Pulmonary artery endothelial cell (primary cell): ENCODE results near the gene NLRP10. TPM values are rescaled to one million over a fixed set of nuclear protein-coding genes. Genes with fewer than 3 reads are reported as not detected.

Experiments used
- DNase-seq: peaks from one replicate; pipeline ENCODE4 v3.0.0-alpha.2; 2011; ENCODE audit warnings: low read depth, low spot score
- total RNA-seq: library from RNA; depleted of rRNA; stranded (reverse); fragments of >200 nt; gene quantifications from 2 replicates; pipeline ENCODE4 v1.2.3, GENCODE V29; 2014

Gene NLRP10
- total RNA-seq, 1 donor from 2014 or later, result under 0.01 TPM

GRCh38 chr11:7977232-7977917, 12.1 kb upstream of the NLRP10 start:
- peak; percentile 63 for DNase-seq

- DNase-seq, result no peak
These were observed 9.4 kb upstream of the NLRP10 start for GRCh38 chr11:7974668-7975067.

GRCh38 chr11:7973011-7973410, 7.8 kb upstream of the NLRP10 start:
- no peak for DNase-seq

- DNase-seq, result no peak
These were observed 6.6 kb upstream of the NLRP10 start for GRCh38 chr11:7971846-7972245.

GRCh38 chr11:7969756-7970646, 4.8 kb upstream of the NLRP10 start:
- DNase-seq, result no peak

GRCh38 chr11:7968686-7969085, 3.4 kb upstream of the NLRP10 start:
- no peak for DNase-seq

- no peak for DNase-seq
These were observed 2.6 kb upstream of the NLRP10 start for GRCh38 chr11:7967826-7968225.

- no peak for DNase-seq
These were observed 1.9 kb upstream of the NLRP10 start for GRCh38 chr11:7967097-7967496.

GRCh38 chr11:7964873-7965272, 374 bp downstream of the NLRP10 start:
- no peak for DNase-seq

GRCh38 chr11:7964261-7964660, 986 bp downstream of the NLRP10 start:
- no peak for DNase-seq

GRCh38 chr11:7955191-7955590, 10.1 kb downstream of the NLRP10 start:
- no peak for DNase-seq

- DNase-seq, result no peak
These were observed 15.3 kb downstream of the NLRP10 start for GRCh38 chr11:7949934-7950333.

- DNase-seq, result no peak
These were observed 21.1 kb downstream of the NLRP10 start for GRCh38 chr11:7944123-7944522.

- DNase-seq, result no peak
These were observed 23.6 kb downstream of the NLRP10 start, which contains the start of gene OR10A3 for GRCh38 chr11:7941608-7942007. OR10A3 (minus strand) TSS chr11:7941708; CDS start chr11:7939520, 2,188 bp downstream.

- no peak for DNase-seq
These were observed 24.1 kb downstream of the NLRP10 start for GRCh38 chr11:7941146-7941545.

GRCh38 chr11:7936615-7937014, 28.6 kb downstream of the NLRP10 start:
- DNase-seq, result no peak

- DNase-seq, result no peak
These were observed 34.1 kb downstream of the NLRP10 start, which contains the start of gene OR10A6 for GRCh38 chr11:7931168-7931567. OR10A6 (minus strand) TSS chr11:7931268; CDS start chr11:7928662, 2,606 bp downstream.

- DNase-seq, result no peak
These were observed 37.6 kb downstream of the NLRP10 start for GRCh38 chr11:7927635-7928034.

- DNase-seq, result no peak
These were observed 40.7 kb downstream of the NLRP10 start for GRCh38 chr11:7924536-7924935.

- no peak for DNase-seq
These were observed 47.1 kb downstream of the NLRP10 start for GRCh38 chr11:7918141-7918540.
